Measurements from ENCODE around the gene ACAD8.

GRCh38 chr11:134278356-134278755 is 25.0 kb downstream of the ACAD8 start:
- TF ChIP-seq YY1 (IDR thresholded peaks at IDR 0.05; ENCODE audit: low read depth, low read length): no peak
- TF ChIP-seq, protein P1, sequence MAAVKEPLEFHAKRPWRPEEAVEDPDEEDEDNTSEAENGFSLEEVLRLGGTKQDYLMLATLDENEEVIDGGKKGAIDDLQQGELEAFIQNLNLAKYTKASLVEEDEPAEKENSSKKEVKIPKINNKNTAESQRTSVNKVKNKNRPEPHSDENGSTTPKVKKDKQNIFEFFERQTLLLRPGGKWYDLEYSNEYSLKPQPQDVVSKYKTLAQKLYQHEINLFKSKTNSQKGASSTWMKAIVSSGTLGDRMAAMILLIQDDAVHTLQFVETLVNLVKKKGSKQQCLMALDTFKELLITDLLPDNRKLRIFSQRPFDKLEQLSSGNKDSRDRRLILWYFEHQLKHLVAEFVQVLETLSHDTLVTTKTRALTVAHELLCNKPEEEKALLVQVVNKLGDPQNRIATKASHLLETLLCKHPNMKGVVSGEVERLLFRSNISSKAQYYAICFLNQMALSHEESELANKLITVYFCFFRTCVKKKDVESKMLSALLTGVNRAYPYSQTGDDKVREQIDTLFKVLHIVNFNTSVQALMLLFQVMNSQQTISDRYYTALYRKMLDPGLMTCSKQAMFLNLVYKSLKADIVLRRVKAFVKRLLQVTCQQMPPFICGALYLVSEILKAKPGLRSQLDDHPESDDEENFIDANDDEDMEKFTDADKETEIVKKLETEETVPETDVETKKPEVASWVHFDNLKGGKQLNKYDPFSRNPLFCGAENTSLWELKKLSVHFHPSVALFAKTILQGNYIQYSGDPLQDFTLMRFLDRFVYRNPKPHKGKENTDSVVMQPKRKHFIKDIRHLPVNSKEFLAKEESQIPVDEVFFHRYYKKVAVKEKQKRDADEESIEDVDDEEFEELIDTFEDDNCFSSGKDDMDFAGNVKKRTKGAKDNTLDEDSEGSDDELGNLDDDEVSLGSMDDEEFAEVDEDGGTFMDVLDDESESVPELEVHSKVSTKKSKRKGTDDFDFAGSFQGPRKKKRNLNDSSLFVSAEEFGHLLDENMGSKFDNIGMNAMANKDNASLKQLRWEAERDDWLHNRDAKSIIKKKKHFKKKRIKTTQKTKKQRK (IDR thresholded peaks at IDR 0.05; ENCODE audit: low read depth, low read length): no peak
- TF ChIP-seq STAT3 (IDR thresholded peaks at IDR 0.05; ENCODE audit: low read depth, low read length): no peak
- no peak for TF ChIP-seq CTCF (IDR thresholded peaks at IDR 0.05 in 2 of 3, conservative IDR thresholded peaks at IDR 0.05 in 1 of 3; ENCODE audit: control insufficient read depth in 2 of 3, extremely low read depth in 1 of 3, insufficient read depth in 1 of 3, low read depth in 3 of 3, low read length in 3 of 3)
- TF ChIP-seq, protein P2, sequence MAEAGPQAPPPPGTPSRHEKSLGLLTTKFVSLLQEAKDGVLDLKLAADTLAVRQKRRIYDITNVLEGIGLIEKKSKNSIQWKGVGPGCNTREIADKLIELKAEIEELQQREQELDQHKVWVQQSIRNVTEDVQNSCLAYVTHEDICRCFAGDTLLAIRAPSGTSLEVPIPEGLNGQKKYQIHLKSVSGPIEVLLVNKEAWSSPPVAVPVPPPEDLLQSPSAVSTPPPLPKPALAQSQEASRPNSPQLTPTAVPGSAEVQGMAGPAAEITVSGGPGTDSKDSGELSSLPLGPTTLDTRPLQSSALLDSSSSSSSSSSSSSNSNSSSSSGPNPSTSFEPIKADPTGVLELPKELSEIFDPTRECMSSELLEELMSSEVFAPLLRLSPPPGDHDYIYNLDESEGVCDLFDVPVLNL (IDR thresholded peaks at IDR 0.05; ENCODE audit: low read depth, low read length): no peak
- TF ChIP-seq CBX3 (IDR thresholded peaks at IDR 0.05; ENCODE audit: borderline replicate concordance, low read depth): no peak
- TF ChIP-seq ETV6 (conservative IDR thresholded peaks at IDR 0.05 in 1 of 2, IDR thresholded peaks at IDR 0.05 in 1 of 2; ENCODE audit: borderline replicate concordance in 1 of 2, low read depth in 1 of 2): no peak
- TF ChIP-seq KDM1A (IDR thresholded peaks at IDR 0.05; ENCODE audit: borderline replicate concordance): no peak
- TF ChIP-seq, protein P3, sequence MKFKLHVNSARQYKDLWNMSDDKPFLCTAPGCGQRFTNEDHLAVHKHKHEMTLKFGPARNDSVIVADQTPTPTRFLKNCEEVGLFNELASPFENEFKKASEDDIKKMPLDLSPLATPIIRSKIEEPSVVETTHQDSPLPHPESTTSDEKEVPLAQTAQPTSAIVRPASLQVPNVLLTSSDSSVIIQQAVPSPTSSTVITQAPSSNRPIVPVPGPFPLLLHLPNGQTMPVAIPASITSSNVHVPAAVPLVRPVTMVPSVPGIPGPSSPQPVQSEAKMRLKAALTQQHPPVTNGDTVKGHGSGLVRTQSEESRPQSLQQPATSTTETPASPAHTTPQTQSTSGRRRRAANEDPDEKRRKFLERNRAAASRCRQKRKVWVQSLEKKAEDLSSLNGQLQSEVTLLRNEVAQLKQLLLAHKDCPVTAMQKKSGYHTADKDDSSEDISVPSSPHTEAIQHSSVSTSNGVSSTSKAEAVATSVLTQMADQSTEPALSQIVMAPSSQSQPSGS (IDR thresholded peaks at IDR 0.05; ENCODE audit: low read length): no peak
- no peak for TF ChIP-seq HDAC6 (IDR thresholded peaks at IDR 0.05; ENCODE audit: unreplicated experiment)
- TF ChIP-seq, protein P4, sequence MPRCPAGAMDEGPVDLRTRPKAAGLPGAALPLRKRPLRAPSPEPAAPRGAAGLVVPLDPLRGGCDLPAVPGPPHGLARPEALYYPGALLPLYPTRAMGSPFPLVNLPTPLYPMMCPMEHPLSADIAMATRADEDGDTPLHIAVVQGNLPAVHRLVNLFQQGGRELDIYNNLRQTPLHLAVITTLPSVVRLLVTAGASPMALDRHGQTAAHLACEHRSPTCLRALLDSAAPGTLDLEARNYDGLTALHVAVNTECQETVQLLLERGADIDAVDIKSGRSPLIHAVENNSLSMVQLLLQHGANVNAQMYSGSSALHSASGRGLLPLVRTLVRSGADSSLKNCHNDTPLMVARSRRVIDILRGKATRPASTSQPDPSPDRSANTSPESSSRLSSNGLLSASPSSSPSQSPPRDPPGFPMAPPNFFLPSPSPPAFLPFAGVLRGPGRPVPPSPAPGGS (IDR thresholded peaks at IDR 0.05; ENCODE audit: borderline replicate concordance, insufficient read depth, low read depth, low read length, poor library complexity, severe bottlenecking): no peak
- no peak for TF ChIP-seq POLR2AphosphoS5 (IDR thresholded peaks at IDR 0.05; ENCODE audit: low read length)
- TF ChIP-seq EZH2 (IDR thresholded peaks at IDR 0.05; ENCODE audit: borderline replicate concordance, control insufficient read depth, low read depth, low read length): no peak

Data from GM12878 (cell line).